Hematopoietic multipotent progenitor cell treated with erythropoietin and hydrocortisone succinate and interleukin-3 and kit ligand, for 8 days (in vitro differentiated cells): ENCODE data around the gene METTL6.

Experiments used
- DNase-seq: peaks from one replicate; pipeline ENCODE4 v3.0.0-alpha.2; 2015

Gene METTL6

DNA sequence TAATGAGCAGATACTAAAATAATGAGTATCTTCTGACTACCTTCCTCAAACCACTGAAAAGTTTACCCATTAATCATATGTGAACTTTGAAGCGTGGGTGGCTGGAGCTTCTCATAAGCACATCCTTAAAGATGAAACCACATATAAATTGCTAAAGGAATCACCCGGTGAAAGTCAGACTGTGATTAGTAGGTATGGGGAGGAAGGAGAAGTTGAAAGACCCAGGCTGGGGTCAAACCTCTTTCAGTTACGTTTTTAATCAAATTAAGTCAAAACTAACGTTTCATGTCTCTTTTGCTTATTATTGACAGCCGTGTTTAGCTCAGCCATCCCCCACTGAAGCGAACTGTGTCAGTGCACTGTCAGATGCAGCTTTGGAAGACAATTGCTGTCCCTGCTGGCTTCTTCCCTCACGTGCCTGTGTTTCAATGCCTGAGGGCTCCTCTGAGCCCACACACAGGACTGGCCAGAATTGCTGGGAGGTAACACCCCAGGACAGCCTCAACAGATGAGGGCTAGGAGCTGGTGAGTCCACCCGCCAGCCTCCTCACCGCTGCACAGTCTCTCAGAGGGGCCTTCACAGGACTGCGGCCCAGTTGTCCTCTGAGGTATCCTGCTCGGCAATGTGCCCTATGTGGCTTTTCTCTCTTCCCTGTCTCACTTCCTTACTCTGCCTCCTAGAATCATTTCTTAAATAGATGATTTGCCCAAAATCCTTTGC lies 65.7 kb downstream of the METTL6 start:
- DNase-seq = no peak

DNA sequence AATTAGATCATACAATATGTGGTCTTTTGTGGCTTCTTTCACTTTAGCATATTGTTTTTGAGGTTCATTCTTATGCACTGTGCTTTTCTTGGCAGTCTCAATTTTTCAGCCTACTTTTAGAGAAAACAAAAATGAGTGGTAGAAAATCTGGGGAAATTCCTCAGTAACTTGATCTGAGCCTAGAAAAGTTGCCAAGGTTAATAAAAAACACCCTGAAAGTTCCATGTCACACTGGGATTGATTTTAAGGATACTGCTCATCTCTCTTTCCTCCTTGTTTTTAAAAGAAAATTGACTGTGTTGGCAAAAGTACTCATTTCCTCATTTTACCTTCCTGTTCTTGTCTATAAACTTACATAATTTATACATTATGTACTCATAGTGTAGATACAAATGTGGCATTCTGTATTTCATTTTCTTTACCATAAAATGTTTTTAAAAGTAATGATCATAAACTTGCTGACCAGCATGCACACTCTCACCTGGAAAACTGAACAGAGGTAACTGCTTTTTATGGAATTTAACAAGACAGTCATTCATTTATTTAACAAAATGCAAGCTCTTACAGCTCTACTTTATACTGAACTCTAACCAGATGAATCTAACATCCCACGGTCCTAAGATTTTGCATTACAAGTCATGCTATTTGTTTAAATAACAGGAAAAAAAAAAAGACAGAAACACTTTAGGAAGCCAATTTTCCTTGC lies 66.4 kb downstream of the METTL6 start:
- no peak for DNase-seq
